ENCODE data around the gene THOC6.

DNA sequence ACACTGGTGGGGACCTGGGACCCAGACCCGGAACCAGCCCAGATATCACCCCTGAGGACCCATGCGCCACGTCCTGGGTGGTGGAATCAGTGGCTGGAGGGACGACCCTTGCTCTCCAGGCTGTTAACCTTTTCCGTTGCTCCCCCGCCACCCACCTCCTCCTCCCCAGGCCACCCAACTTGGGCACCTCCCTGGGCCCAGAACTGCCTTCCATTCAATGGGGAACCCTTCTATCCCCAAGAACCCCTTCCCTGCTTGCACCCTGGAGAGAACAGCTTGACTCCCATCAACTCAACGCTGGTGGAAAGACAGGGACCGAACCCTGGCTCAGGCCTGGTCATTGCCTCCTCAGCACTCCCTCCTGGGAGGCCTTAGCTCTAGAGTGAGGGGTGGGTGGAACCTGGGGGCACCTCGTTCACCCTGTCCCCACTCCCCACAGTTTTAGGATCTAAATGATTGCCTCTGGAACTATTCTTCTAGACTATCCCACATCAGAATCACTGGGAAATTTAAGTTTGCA is 35.9 kb downstream of the THOC6 start:
- no peak for TF ChIP-seq EZH2 (optimal IDR thresholded peaks at IDR 0.05; ENCODE audit: low read depth, low read length)
- TF ChIP-seq, protein P1, sequence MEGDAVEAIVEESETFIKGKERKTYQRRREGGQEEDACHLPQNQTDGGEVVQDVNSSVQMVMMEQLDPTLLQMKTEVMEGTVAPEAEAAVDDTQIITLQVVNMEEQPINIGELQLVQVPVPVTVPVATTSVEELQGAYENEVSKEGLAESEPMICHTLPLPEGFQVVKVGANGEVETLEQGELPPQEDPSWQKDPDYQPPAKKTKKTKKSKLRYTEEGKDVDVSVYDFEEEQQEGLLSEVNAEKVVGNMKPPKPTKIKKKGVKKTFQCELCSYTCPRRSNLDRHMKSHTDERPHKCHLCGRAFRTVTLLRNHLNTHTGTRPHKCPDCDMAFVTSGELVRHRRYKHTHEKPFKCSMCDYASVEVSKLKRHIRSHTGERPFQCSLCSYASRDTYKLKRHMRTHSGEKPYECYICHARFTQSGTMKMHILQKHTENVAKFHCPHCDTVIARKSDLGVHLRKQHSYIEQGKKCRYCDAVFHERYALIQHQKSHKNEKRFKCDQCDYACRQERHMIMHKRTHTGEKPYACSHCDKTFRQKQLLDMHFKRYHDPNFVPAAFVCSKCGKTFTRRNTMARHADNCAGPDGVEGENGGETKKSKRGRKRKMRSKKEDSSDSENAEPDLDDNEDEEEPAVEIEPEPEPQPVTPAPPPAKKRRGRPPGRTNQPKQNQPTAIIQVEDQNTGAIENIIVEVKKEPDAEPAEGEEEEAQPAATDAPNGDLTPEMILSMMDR (IDR thresholded peaks at IDR 0.05; ENCODE audit: low read length) = no peak
